Neutrophil (primary cell): ENCODE measurements around the gene RGP1.
A peak's percentile ranks its signal among the peaks of the same experiment; 100 is the strongest.

Experiments
- H3K27ac ChIP-seq: fragments of 200-600 bp; sonication (generic); 2 replicates; pipeline ENCODE4 v1.5.1; 2016; ENCODE audit warnings: mild to moderate bottlenecking, moderate library complexity
- H3K27me3 ChIP-seq: fragments of 200-600 bp; sonication (generic); 2 replicates; pipeline ENCODE4 v1.6.0; 2016; ENCODE audit warnings: mild to moderate bottlenecking
- H3K36me3 ChIP-seq: fragments of 200-600 bp; sonication (generic); 2 replicates; pipeline ENCODE4 v1.5.1; 2017
- H3K4me1 ChIP-seq, 2 experiments: fragments of 200-600 bp in 1 of 2; sonication (generic) in 1 of 2; 1 replicate in 1 of 2; 2 replicates in 1 of 2; pipeline versions ENCODE4 v1.5.1 to v1.6.1; 2013 to 2016; ENCODE audit warnings: low read depth in 1 of 2, low read length in 1 of 2, mild to moderate bottlenecking in 1 of 2, moderate library complexity in 1 of 2; ENCODE audit not compliant: control insufficient read depth in 1 of 2, insufficient read depth in 1 of 2
- H3K4me3 ChIP-seq, 2 experiments: fragments of 200-600 bp in 1 of 2; sonication (generic) in 1 of 2; 1 replicate in 1 of 2; 2 replicates in 1 of 2; pipeline ENCODE4 v1.5.1; 2013 to 2016; ENCODE audit warnings: low read depth in 1 of 2, low read length in 1 of 2, mild to moderate bottlenecking in 1 of 2, moderate library complexity in 1 of 2
- H3K9me3 ChIP-seq: fragments of 200-600 bp; sonication (generic); 2 replicates; pipeline ENCODE4 v1.5.1; 2016
- CTCF ChIP-seq: fragments of 200-600 bp; sonication (generic); IDR thresholded peaks from 2 replicates; pipeline ENCODE4 v1.5.1; 2016; ENCODE audit warnings: antibody characterized with exemption

Gene RGP1

GRCh38 chr9:35738924-35739323, 10.2 kb upstream of the RGP1 start:
- Histone ChIP-seq H3K4me3 (no peak overlapping the region), H3K27me3 (no peaks in the 10 kb centered on the region), H3K9me3 (no peaks in the 10 kb centered on the region), H3K27ac (no peak overlapping the region), H3K36me3 (peaks cover 85% of the 10 kb centered on the region), H3K4me1 (peaks cover 3 to 8% of the 10 kb centered on the region in 2 experiments)
- TF ChIP-seq CTCF, result no peak

- H3K4me3 ChIP-seq, result no peak overlapping the region
- H3K27ac ChIP-seq, result no peak overlapping the region
- TF ChIP-seq CTCF, result no peak
- no peaks in the 10 kb centered on the region for H3K9me3 ChIP-seq
- H3K36me3 ChIP-seq, result peaks cover 90% of the 10 kb centered on the region
- no peaks in the 10 kb centered on the region for H3K27me3 ChIP-seq
- H3K4me1 ChIP-seq, result peaks cover 3 to 8% of the 10 kb centered on the region in 2 experiments
Measured at GRCh38 chr9:35740243-35740642, 8.8 kb upstream of the RGP1 start.

- no peak overlapping the region for H3K27ac ChIP-seq
- H3K4me1 ChIP-seq, result peaks cover 9 to 12% of the 10 kb centered on the region in 2 experiments
- H3K4me3 ChIP-seq, result no peak overlapping the region
- no peaks in the 10 kb centered on the region for H3K9me3 ChIP-seq
- no peak for TF ChIP-seq CTCF
- H3K36me3 ChIP-seq, result peaks cover 79% of the 10 kb centered on the region
- no peaks in the 10 kb centered on the region for H3K27me3 ChIP-seq
Measured at GRCh38 chr9:35741740-35742139, 7.3 kb upstream of the RGP1 start.

- H3K36me3 ChIP-seq, result peaks cover 62% of the 10 kb centered on the region
- no peaks in the 10 kb centered on the region for H3K9me3 ChIP-seq
- H3K4me1 ChIP-seq, result peaks cover 27 to 29% of the 10 kb centered on the region in 2 experiments
- no peak overlapping the region for H3K4me3 ChIP-seq
- H3K27ac ChIP-seq, result peak overlapping the region; percentile 66
- no peak for TF ChIP-seq CTCF
- no peaks in the 10 kb centered on the region for H3K27me3 ChIP-seq
Measured at GRCh38 chr9:35743452-35743851, 5.6 kb upstream of the RGP1 start.

- Histone ChIP-seq H3K27ac (peak overlapping the region; percentile 66), H3K9me3 (no peaks in the 10 kb centered on the region), H3K36me3 (peaks cover 57% of the 10 kb centered on the region), H3K4me3 (no peak overlapping the region), H3K27me3 (no peaks in the 10 kb centered on the region), H3K4me1 (peaks cover 28 to 31% of the 10 kb centered on the region in 2 experiments)
- TF ChIP-seq CTCF, result no peak
Measured at GRCh38 chr9:35743880-35744518, 5.1 kb upstream of the RGP1 start.
